Head of caudate nucleus (tissue), 42 donors: ENCODE results near the gene ZNF547.

Experiments used
- DNase-seq, 42 donors: peaks; one replicate each; pipeline versions ENCODE4 v3.0.0 to v3.0.0-alpha.2; 2020 to 2021; ENCODE audit warnings: mixed read lengths in 7 of 42
- intact Hi-C: fragments of 100-400 bp; cut with DNase I; formaldehyde crosslinking; loops from one replicate; pipeline ENCODE4 v1.15.0; 2022

Gene ZNF547

DNA sequence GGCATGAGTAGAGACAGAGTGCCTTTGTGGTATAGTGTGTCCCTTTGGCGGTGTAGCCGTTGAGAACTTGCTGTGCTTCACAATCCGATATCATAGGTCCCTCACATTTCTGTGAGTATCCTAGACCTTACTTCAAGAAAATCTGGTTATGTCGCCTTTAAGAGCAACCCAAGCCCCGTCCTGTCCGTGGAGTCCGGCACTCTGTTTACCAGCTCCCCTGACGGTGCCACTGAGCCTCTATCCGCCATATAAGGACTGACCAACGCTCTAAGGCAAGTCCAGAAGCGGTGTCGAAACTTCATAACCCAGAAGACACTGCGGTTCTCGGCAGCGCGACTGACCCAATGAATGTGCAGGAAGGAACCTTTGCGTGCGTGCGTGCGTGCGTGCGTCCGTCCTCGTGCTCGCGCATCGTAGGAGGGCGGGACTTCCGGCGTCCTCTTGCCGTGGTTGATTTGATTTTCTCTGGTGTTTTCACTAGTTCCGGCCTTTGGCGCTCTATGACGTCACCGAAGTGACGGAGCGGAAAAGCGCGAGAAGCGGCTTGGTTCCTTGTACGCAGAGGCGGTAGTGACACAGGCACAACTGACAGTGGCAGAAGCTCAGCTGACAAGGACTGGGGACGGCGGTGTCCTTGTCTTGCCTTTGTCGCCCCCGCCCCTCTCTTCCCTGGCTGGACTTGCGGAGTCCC is at the start of gene ZNF547, which contains the start of gene TRAPPC2B:
TSS of gene ZNF547 (plus strand) at position 555 of the 691 bp plus-strand sequence. CDS start 5,005 bp downstream, outside the sequence.
TSS of gene TRAPPC2B (plus strand) at position 555 of the 691 bp plus-strand sequence. CDS start 1,283 bp downstream, outside the sequence.
- DNase-seq: peak; percentile 96 to 100 (median 99)
- intact Hi-C loops: loop anchor here (5.0 kb wide), 1 partner anchor 41 kb away; the partner anchor contains the start of gene ZNF543

DNA sequence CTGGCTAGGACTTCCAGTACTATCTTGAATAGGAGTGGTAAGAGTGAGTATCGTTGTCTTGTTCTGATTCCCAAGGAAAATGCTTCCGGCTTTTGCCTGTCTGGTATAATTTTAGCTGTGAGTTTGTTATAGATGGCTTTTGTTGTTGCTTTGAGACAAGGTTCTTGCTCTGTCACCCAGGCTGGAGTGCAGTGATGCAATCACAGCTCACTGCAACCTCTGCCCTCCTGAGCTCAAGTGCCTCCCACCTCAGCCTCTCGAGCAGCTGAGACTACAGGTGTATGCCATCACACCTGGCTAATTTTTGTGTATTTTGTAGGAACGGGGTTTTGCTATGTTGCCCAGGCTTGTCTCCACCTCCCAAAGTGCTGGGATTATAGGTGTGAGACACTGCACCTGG is 49.2 kb upstream of the ZNF547 start:
- intact Hi-C loops: no loop called here
- DNase-seq: no peak

DNA sequence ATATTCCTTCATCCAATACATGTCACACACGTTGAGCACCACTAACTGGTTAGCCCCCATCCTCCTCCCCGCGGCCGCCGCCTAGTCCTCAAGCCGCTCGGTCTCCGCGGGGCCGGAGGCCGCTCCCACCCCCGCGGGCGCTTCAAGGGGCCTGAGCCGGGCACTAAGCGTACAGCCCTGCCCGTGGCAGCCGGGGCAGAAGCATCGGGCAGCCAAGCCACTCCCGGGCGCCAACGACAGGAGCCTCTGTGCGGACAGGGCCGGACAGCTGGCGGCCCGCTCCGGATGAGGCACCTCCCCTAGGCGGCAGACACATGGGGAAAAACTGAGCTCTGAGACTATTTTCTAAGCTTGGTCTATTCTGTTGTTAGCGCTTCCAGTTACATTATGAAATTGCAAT is 45.8 kb upstream of the ZNF547 start:
- intact Hi-C loops: loop anchor here (5.0 kb wide), 1 partner anchor 35 kb away; the partner anchor contains the start of gene ZNF304
- peak in 21 of 42 donors; percentile 3 to 47 (median 19) for DNase-seq

DNA sequence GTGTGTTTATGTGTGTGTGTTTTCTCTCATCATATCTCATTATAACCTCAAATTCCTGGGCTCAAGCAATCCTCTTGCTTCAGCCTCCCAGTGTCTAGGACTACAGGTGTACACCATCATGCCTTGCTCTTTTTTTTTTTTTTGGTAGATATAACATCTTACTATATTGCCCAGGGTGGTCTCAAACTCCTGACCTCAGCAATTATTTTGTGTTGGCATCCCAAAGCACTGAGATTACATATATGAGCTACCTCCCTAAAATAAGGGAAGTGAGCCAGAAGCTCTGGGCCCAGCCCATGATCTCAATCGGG is 43.5 kb upstream of the ZNF547 start:
- no peak for DNase-seq
- intact Hi-C loops: loop anchor here (5.0 kb wide), 2 partner anchors 32 to 42 kb away; partner anchors contain the start of genes TRAPPC2B, ZNF304 and ZNF547

DNA sequence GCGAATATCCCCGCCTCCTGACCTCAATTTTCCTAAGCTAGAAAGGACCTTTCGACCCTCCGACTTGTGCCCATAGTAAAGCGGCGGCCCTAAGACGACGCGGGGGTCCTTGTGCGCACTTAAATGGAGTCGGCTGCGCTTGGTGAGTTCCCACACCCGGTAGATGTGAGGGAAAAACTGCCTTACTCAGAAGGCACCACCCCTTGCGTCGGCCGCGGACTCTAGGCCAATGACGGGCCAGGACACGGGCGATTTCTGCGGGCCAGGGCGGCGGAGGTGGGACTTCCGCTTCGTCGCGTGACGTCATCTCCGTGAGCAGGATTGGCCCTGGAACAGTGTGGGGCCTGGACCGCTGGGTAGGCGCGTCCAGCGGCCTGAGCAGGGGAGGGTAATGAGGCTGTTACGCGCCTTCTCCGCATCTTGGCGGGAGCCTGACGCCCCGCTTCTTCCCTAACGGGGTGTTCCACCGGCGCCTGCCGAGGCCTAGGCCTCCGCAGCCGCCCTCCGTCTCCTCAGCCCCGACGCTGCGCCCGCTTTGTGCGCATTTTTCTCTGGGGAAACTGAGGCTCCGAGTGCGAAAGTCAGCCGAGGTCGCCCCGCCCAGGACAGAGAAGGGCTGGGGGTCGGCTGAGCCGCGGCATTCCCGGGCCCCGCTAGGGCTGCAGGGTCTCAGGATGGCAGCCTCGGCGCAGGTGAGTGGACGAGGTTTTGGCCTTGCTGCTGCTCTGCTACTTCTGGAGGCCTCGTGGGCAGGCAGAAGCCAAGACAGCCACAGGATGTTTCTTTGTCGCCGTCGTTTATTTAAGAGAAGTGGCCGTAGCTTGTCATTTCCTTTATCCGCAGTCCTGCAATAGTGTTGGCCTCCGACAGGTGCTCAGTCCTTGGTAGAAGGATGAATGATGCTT is 42.9 kb upstream of the ZNF547 start, which contains the start of gene ZNF543:
TSS of gene ZNF543 (plus strand) at position 293 of the 905 bp plus-strand sequence. CDS start at position 675, 382 bp downstream.
- intact Hi-C loops: loop anchor here (5.0 kb wide), 1 partner anchor 42 kb away; the partner anchor contains the start of genes TRAPPC2B and ZNF547
- peak; percentile 94 to 99 (median 98) for DNase-seq

DNA sequence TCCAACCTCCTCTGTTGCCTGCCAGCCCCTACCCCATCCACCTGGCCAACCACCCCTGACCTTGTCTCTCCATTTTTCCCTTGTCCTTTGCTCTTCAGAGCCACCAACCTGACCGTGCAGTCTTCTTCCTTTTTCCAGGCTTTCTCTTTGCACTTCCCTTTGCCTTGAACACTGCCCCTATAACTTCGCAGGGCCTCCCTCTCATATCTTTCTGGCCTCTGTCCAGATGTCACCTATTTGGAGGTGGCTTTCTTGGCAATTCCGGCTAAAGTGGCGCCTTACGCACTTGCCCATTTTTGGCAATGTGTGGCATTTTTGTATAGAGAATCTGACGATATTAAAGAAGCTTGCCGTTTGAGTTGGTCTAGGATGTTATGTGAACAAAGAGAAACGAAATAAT is 42.2 kb upstream of the ZNF547 start:
- no peak for DNase-seq
- intact Hi-C loops: loop anchor here (5.0 kb wide), 1 partner anchor 41 kb away; the partner anchor contains the start of genes TRAPPC2B and ZNF547

DNA sequence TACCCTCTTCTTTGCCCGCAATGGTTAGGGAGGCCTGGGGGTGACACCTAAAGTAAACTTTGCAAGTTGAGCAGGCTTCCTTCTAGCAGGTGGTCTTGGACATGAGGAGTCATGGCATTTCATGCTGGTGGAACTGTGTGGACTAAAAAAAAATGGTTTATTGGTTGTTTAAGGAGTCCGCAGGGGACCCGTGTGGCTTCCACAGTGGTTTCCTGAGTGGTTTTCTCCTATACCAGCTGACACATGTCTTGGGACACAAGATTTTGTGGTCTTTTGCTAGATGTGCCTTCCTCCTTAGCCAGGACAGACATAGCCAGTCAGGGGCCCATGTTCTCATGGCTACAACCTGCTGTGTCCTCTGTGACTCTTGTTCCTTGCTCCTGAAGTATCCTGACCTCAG is 41.6 kb upstream of the ZNF547 start:
- DNase-seq: no peak
- intact Hi-C loops: loop anchor here (5.0 kb wide), 1 partner anchor 41 kb away; the partner anchor contains the start of genes TRAPPC2B and ZNF547

DNA sequence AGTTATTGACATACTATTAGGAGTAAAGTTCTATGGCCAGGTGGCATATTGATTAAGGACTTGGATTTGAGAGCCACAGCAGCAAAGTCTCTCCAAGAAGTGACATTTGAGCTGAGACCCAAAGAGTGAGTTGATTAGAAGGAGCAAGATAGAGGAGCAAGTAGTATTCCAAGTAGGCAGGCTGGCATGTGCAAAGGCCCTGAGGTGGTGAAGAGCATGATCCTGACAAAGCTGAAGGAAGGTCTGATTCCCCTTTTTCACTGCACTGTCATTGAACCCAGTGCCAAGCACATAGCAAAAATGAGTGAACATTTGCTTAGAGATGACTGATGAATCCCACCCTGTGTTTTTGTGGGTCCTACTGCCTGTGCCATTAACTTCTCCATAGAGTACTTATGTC is 38.4 kb upstream of the ZNF547 start:
- DNase-seq: no peak
- intact Hi-C loops: loop anchor here (5.0 kb wide), 1 partner anchor 37 kb away; the partner anchor contains the start of genes TRAPPC2B and ZNF547

DNA sequence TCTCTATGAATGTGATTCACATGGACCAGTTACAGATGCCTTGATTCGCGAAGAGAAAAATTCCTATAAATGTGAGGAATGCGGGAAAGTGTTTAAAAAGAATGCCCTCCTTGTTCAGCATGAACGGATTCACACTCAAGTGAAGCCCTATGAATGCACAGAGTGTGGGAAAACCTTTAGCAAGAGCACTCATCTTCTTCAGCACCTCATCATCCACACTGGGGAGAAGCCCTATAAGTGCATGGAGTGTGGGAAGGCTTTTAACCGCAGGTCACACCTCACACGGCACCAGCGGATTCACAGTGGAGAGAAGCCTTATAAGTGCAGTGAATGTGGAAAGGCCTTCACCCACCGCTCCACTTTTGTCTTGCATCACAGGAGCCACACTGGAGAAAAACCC is 35.4 kb upstream of the ZNF547 start:
- DNase-seq: no peak
- intact Hi-C loops: no loop called here

DNA sequence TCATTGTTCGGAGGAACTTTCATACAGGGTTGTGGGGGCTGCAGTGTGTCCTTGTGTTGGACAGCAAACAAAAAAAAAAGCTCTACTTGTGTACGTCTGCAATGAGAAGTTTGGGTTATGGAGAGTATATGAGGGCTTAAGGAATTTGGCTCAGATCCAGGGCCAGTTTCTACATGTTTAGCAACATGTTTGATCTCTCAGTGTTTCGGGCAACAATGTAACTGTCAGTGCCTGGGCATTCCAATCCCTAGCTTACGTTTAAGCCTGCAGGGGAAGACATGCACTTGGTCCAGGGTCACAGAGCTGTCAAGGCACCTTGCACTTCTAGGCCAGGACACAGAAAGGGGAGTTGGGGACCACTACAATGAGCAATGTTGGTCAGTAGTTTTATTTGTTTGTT is 29.2 kb upstream of the ZNF547 start:
- no peak for DNase-seq
- intact Hi-C loops: no loop called here

DNA sequence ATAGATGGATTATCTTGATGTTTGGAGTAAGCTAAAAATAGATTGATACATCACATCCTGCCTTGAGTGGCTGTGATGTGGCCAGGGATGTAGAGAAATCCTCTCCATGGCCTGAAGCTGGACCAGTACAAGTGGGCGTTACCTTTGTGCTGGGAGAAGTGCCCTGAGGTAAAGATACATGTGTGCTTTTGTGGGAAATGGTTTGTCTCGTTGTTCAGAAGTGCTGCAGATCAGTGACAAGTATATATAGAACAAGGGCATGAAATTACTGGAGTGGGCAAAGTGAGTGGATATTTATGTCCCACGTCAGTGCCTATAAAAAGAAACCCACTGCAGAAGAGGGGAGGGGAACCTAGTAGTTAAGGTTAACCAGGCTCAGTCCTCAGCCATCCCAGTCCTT is 24.5 kb upstream of the ZNF547 start:
- intact Hi-C loops: no loop called here
- DNase-seq: no peak

DNA sequence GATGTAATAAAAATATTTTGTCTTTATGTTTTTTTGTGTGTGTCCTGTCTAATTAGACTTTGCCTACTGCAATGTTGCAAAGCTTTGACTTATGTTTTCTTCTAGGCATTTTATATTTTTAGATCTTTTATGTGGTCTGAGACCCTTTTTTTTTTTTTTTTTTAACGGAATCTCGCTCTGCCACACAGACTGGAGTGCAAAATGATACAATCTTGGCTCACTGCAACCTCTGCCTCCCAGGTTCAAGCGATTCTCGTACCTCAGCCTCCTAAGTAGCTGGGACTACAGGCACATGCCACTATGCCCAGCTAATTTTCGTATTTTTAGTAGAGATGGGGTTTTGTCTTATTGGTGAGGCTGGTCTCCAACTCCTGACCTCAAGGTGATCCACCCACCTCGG is 20.8 kb upstream of the ZNF547 start:
- no peak for DNase-seq

DNA sequence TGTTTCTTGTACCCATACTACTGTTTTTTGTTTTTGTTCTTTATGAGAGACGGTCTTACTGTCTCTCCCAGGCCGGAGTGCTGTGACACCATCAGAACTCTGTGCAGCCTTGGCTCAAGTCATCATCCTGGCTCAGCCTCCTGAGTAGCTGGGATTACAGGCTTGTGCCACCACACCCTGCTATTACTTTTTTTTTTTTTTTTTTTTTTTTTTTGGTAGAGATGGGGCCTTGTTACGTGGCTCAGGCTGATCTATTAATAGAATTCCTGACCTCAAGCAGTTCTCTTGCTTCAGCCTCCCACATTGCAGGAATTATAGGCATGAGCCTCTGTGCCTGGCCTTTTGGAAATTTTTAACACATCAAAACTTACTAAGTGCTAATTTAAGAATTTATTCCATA is 15.2 kb upstream of the ZNF547 start:
- intact Hi-C loops: no loop called here
- DNase-seq: peak in 1 of 42 donors; percentile 9

More for the DNA sequence above, 20.8 kb upstream of the ZNF547 start:
- intact Hi-C loops: no loop called here

DNA sequence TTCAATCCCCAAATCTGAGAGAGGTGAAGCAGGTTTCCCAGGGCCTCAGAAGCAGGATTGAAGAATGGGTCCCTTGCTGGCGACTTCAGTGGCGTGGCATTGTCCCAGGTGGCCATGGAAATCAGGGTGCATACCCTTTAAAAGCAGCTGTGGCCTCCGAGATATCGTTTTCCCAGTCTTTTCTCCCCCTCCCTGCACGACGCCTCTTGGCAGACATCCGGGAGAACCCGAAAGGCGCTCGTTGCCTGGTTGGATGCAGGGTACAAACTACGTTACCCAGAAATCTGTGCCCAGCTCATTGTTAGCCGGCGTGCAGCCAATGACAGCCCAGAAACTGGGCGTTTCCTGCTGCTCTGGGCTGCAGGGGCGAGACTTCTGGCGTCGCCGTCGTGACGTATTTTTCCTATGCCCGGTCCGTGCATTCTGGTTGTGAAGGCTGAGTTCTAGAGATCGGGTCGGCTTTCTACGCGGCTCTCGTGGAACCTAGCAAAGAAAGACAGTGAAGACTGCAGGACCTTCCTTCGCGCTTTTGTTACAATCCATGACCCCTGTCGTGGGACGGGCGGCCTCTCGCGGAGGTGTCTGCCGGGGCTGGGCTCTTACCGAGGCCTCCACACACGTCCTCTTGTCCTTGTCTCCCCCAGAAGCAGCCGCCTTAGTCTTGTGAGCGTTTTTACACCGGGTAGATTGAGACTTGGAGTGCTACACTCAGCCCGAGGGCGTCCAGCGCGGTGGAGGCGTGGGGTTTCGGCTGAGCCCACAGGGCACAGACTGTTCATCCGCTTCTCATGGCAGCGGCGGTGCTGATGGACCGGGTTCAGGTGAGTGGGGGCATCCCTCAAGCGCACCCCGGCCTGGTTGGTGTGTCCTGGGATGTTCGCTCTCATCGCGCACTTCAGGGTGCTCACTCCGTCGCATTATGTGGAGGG is 12.2 kb upstream of the ZNF547 start, which contains the start of gene ZNF304:
TSS of gene ZNF304 (plus strand) at position 395 of the 929 bp plus-strand sequence. CDS start at position 789, 394 bp downstream.
- DNase-seq: peak; percentile 89 to 99 (median 97)
- intact Hi-C loops: loop anchor here (5.0 kb wide), 1 partner anchor 34 kb away; no protein-coding TSS in a partner anchor

DNA sequence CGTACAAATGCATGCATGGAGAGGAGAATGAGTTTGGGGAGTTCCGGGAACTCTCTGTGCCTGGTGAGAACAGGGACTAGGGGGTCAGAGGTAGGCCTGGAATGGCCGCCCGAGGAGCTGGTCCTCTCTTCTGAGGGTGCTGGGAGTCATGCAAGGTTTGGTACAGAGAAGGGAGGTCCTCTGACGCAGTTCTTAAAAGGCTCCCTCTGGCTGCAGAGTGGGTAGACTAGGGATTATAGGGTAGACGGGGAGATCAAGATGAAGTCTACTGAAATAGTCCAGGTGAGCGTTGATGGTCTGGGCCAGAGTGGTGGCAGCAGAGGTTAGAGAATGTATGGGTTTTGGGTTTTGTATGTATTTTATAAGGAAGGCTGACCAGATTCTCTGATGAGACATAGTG is 11.5 kb upstream of the ZNF547 start:
- intact Hi-C loops: loop anchor here (5.0 kb wide), 1 partner anchor 35 kb away; no protein-coding TSS in a partner anchor
- peak in 2 of 42 donors; percentile 3 to 12 for DNase-seq

DNA sequence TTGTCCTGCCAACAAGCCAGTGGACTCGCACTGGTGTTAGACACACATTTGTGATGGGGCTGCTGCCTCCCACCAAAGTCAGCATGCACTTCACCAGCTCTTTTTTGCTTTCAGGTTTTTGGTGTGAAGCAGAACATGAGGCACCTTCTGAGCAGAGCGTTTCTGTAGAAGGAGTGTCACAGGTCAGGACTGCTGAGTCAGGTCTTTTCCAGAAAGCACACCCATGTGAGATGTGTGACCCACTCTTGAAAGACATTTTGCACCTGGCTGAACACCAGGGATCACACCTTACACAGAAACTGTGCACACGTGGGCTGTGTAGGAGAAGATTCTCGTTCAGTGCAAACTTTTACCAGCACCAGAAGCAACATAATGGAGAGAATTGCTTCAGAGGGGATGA is 7.4 kb upstream of the ZNF547 start:
- DNase-seq: no peak
- intact Hi-C loops: no loop called here

DNA sequence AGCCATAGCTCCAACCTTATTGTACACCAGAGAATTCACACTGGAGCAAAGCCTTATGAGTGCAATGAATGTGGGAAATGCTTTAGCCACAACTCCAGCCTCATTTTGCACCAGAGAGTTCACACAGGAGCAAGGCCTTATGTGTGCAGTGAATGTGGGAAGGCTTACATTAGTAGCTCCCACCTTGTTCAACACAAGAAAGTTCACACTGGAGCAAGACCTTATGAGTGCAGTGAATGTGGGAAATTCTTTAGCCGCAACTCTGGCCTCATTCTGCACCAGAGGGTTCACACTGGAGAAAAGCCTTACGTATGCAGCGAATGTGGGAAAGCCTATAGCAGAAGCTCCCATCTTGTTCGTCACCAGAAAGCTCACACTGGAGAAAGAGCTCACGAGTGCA is 5.9 kb upstream of the ZNF547 start:
- DNase-seq: no peak
- intact Hi-C loops: no loop called here

DNA sequence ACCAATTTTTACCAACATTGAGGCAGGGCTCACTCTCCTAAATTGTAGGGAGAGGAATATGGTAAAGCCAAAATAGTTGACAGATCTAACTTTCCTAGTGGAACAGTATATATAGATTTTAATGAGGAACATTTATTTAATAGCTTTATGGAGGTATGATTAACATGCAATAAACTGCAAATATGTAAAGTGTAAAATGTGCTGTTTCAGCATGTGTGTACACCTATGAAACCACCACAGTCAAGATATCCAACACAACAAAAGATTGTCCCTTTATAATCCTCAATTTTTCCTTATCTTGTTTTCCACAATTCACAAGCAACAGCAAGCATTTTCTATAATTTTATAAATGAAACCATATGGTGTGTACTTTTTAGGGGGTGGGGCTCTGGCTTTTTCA is 4.1 kb upstream of the ZNF547 start:
- DNase-seq: no peak
- intact Hi-C loops: no loop called here
